ENCODE results near the gene DCLRE1A. TPM values are rescaled to one million over a fixed set of nuclear protein-coding genes. Genes with fewer than 3 reads are reported as not detected.

Gene DCLRE1A
- polyA plus RNA-seq, 1 donor from 2014 or later, result 11.6 TPM

DNA sequence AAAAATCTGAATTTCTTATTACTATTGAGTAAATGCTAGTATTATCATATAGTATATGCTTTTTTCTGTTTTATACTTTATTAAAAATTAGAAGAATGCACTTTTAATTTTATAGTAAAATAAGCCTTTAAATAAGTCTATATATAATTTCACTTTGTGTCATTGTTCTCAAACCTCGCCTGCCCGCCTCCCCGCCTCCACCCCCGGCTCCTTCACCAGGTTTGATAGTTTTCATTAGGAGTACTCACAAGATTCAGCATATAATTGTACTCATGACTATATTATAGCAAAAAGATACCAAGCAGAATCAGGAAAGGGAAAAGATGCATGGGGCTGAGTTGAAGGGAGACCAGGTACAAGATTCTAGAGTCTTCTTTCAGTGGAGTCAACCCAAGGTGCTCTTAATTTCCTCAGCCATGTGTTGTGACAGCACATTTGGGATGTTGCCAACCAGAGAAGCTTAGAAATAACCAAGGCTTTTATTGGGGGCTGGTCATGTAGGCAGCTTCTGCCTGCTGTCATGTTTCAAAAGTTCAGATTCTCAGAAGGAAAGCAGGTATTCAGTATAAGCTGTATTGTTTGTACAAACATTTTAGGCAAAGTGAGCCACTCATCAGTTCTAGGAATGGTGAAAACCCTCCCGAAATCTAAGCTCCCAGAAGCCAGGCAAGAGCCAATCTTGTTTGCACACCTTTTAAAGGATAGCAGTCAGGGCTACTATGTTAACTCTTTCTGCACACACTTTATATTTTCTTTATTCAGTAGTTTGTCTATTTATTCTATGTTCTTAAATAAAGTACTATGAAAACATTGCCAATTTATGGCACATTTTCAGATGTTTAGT, 12.9 kb upstream of the DCLRE1A start:
- Histone ChIP-seq H3F3A (ENCODE audit: insufficient read depth, low read length, poor library complexity, severe bottlenecking) (no peaks in the 10 kb centered on the region), H3K9me3 (ENCODE audit: low read length) (no peaks in the 10 kb centered on the region), H3K9ac (ENCODE audit: low read length) (no peak overlapping the region), H3K9me2 (ENCODE audit: insufficient read depth, low read length) (no peaks in the 10 kb centered on the region), H2AFZ (ENCODE audit: low read depth, low read length) (no peak overlapping the region), H3K27me3 (ENCODE audit: insufficient read depth, low read depth, low read length) (no peaks in the 10 kb centered on the region), H3K79me2 (replicated peaks; ENCODE audit: insufficient read depth, low read length) (peaks cover 15% of the 10 kb centered on the region), H3K27ac (ENCODE audit: low read length) (no peak overlapping the region), H3K36me3 (ENCODE audit: insufficient read depth, low read length) (peaks cover 13% of the 10 kb centered on the region), H3K4me2 (ENCODE audit: low read length) (no peak overlapping the region), H4K20me1 (ENCODE audit: insufficient read depth) (no peaks in the 10 kb centered on the region), H3K4me3 (ENCODE audit: low read length) (no peak overlapping the region)
- TF ChIP-seq CTCF (IDR thresholded peaks at IDR 0.05; ENCODE audit: poor library complexity, severe bottlenecking) (no peak), EP300 (conservative IDR thresholded peaks at IDR 0.05; ENCODE audit: poor library complexity, severe bottlenecking) (no peak), EZH2 (IDR thresholded peaks at IDR 0.05; ENCODE audit: borderline replicate concordance, insufficient read depth, low read length, poor library complexity, severe bottlenecking) (no peak), SMC3 (conservative IDR thresholded peaks at IDR 0.05; ENCODE audit: poor library complexity) (no peak)

GRCh38 chr10:113865901-113866300, 12.0 kb upstream of the DCLRE1A start:
- H3K27me3 ChIP-seq (ENCODE audit: insufficient read depth, low read depth, low read length), result no peaks in the 10 kb centered on the region

DNA sequence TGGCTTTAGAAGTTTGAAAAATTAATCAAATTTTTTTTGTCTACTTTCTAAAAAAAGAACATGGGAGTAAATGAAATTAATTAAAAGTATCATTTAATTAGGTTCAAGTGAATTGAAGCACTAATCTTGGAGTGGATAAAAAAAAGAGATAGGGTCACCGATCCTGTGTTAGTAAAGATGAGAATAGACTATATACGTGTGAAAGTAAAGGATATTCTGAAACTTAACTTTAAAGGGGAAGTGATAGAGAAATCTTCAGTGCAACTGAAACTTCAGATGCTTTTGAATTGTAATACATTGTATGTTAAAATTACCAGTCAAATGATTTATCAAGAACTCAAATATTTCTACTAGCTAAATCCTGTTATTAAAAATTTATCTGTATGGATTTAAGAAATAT, 5.4 kb upstream of the DCLRE1A start:
- Histone ChIP-seq H3K27ac (ENCODE audit: low read length) (no peak overlapping the region), H3K79me2 (replicated peaks; ENCODE audit: insufficient read depth, low read length) (peaks cover 53% of the 10 kb centered on the region)
- TF ChIP-seq SMC3 (conservative IDR thresholded peaks at IDR 0.05; ENCODE audit: poor library complexity), result no peak
- TF ChIP-seq EZH2 (IDR thresholded peaks at IDR 0.05; ENCODE audit: borderline replicate concordance, insufficient read depth, low read length, poor library complexity, severe bottlenecking), result no peak
- TF ChIP-seq MXI1 (conservative IDR thresholded peaks at IDR 0.05; ENCODE audit: poor library complexity, severe bottlenecking), result no peak
- no peak for TF ChIP-seq EP300 (conservative IDR thresholded peaks at IDR 0.05; ENCODE audit: poor library complexity, severe bottlenecking)
- no peak for TF ChIP-seq POLR2AphosphoS5 (IDR thresholded peaks at IDR 0.05)
- no peak for TF ChIP-seq RAD21 (conservative IDR thresholded peaks at IDR 0.05)
- no peak for TF ChIP-seq TAF1 (IDR thresholded peaks at IDR 0.05; ENCODE audit: low read depth)
- TF ChIP-seq, protein P1, sequence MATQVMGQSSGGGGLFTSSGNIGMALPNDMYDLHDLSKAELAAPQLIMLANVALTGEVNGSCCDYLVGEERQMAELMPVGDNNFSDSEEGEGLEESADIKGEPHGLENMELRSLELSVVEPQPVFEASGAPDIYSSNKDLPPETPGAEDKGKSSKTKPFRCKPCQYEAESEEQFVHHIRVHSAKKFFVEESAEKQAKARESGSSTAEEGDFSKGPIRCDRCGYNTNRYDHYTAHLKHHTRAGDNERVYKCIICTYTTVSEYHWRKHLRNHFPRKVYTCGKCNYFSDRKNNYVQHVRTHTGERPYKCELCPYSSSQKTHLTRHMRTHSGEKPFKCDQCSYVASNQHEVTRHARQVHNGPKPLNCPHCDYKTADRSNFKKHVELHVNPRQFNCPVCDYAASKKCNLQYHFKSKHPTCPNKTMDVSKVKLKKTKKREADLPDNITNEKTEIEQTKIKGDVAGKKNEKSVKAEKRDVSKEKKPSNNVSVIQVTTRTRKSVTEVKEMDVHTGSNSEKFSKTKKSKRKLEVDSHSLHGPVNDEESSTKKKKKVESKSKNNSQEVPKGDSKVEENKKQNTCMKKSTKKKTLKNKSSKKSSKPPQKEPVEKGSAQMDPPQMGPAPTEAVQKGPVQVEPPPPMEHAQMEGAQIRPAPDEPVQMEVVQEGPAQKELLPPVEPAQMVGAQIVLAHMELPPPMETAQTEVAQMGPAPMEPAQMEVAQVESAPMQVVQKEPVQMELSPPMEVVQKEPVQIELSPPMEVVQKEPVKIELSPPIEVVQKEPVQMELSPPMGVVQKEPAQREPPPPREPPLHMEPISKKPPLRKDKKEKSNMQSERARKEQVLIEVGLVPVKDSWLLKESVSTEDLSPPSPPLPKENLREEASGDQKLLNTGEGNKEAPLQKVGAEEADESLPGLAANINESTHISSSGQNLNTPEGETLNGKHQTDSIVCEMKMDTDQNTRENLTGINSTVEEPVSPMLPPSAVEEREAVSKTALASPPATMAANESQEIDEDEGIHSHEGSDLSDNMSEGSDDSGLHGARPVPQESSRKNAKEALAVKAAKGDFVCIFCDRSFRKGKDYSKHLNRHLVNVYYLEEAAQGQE (IDR thresholded peaks at IDR 0.05; ENCODE audit: borderline replicate concordance), result no peak
- TF ChIP-seq CTCF (IDR thresholded peaks at IDR 0.05; ENCODE audit: poor library complexity, severe bottlenecking), result no peak

More at GRCh38 chr10:113865901-113866300, 12.0 kb upstream of the DCLRE1A start:
- Histone ChIP-seq H4K20me1 (ENCODE audit: insufficient read depth) (no peaks in the 10 kb centered on the region), H3K9me2 (ENCODE audit: insufficient read depth, low read length) (no peaks in the 10 kb centered on the region), H3K9me3 (ENCODE audit: low read length) (no peaks in the 10 kb centered on the region), H3K79me2 (replicated peaks; ENCODE audit: insufficient read depth, low read length) (peaks cover 15% of the 10 kb centered on the region), H3F3A (ENCODE audit: insufficient read depth, low read length, poor library complexity, severe bottlenecking) (no peaks in the 10 kb centered on the region), H3K9ac (ENCODE audit: low read length) (no peak overlapping the region), H3K27ac (ENCODE audit: low read length) (no peak overlapping the region), H2AFZ (ENCODE audit: low read depth, low read length) (no peak overlapping the region), H3K4me2 (ENCODE audit: low read length) (no peak overlapping the region), H3K4me3 (ENCODE audit: low read length) (no peak overlapping the region), H3K36me3 (ENCODE audit: insufficient read depth, low read length) (peaks cover 18% of the 10 kb centered on the region)
- TF ChIP-seq MXI1 (conservative IDR thresholded peaks at IDR 0.05; ENCODE audit: poor library complexity, severe bottlenecking), result no peak

More for the DNA sequence above, 5.4 kb upstream of the DCLRE1A start:
- H3K9me2 ChIP-seq (ENCODE audit: insufficient read depth, low read length), result no peaks in the 10 kb centered on the region
- H3K4me3 ChIP-seq (ENCODE audit: low read length), result no peak overlapping the region
- peaks cover 31% of the 10 kb centered on the region for H3K36me3 ChIP-seq (ENCODE audit: insufficient read depth, low read length)
- H4K20me1 ChIP-seq (ENCODE audit: insufficient read depth), result no peaks in the 10 kb centered on the region
- H3F3A ChIP-seq (ENCODE audit: insufficient read depth, low read length, poor library complexity, severe bottlenecking), result no peaks in the 10 kb centered on the region
- H3K9me3 ChIP-seq (ENCODE audit: low read length), result no peaks in the 10 kb centered on the region
- no peak overlapping the region for H2AFZ ChIP-seq (ENCODE audit: low read depth, low read length)
- no peaks in the 10 kb centered on the region for H3K27me3 ChIP-seq (ENCODE audit: insufficient read depth, low read depth, low read length)
- no peak overlapping the region for H3K9ac ChIP-seq (ENCODE audit: low read length)
- no peak overlapping the region for H3K4me2 ChIP-seq (ENCODE audit: low read length)

All from neural cell (in vitro differentiated cells).